HEK293 (cell line): ENCODE data around the gene CTNNA2.

Experiments used
- CTCF ChIA-PET: fragments of 350-600 bp; formaldehyde crosslinking; extraction: SDS; loops from one replicate; lab custom pipeline; 2021; ENCODE audit warnings: antibody characterized with exemption; lab: Yijun Ruan, JAX
- POLR2A ChIA-PET: fragments of 300-600 bp; formaldehyde crosslinking; extraction: SDS; loops from one replicate; lab custom pipeline; 2020; ENCODE audit warnings: antibody characterized with exemption, inconsistent platforms; lab: Yijun Ruan, JAX
- H3K27ac ChIP-seq: fragments of 200-500 bp; sonication (Bioruptor generic); 2 replicates; pipeline ENCODE4 v1.5.1; 2014; ENCODE audit warnings: low read depth, low read length, control low read depth, inconsistent platforms; ENCODE audit errors: extremely low read depth
- H3K36me3 ChIP-seq, 2 experiments: fragments of 200-500 bp in 1 of 2; sonication (Bioruptor generic) in 1 of 2; 1 replicate in 1 of 2; 2 replicates in 1 of 2; pipeline ENCODE4 v1.5.1; 2014 to 2017; ENCODE audit warnings: inconsistent platforms in 2 of 2, low read length in 2 of 2; ENCODE audit not compliant: control insufficient read depth in 2 of 2, insufficient read depth in 1 of 2
- H3K4me1 ChIP-seq: fragments of 200-500 bp; sonication (Bioruptor generic); 2 replicates; pipeline ENCODE4 v1.5.1; 2014; ENCODE audit warnings: mild to moderate bottlenecking, low read length, inconsistent platforms; ENCODE audit not compliant: control insufficient read depth, insufficient read depth
- H3K4me3 ChIP-seq: 2 replicates; pipeline ENCODE4 v1.5.1; 2011; ENCODE audit warnings: low read depth, mild to moderate bottlenecking, control low read depth, low read length, moderate library complexity
- H3K9me3 ChIP-seq: fragments of 200-500 bp; sonication (Bioruptor generic); 2 replicates; pipeline ENCODE4 v1.5.1; 2014; ENCODE audit warnings: low read depth, low read length, inconsistent platforms; ENCODE audit not compliant: control insufficient read depth, insufficient read depth
- FEZF1 ChIP-seq: fragments of 450-650 bp; formaldehyde crosslinking; IDR thresholded peaks from 2 replicates; pipeline ENCODE4 v1.5.1; 2016; ENCODE audit warnings: missing biosample characterization, missing genetic modification characterization
- GLI2 ChIP-seq: fragments of 450-650 bp; formaldehyde crosslinking; IDR thresholded peaks from 2 replicates; pipeline ENCODE4; 2017; ENCODE audit warnings: missing biosample characterization, missing genetic modification characterization, low read depth, borderline replicate concordance
- HOXA7 ChIP-seq: sonication (generic); formaldehyde crosslinking; IDR thresholded peaks from 2 replicates; pipeline ENCODE4 v1.8.1; 2022; ENCODE audit warnings: missing genetic modification reagents, borderline replicate concordance
- SCRT2 ChIP-seq: fragments of 450-650 bp; formaldehyde crosslinking; IDR thresholded peaks from 2 replicates; pipeline ENCODE4 v1.5.1; 2016; ENCODE audit warnings: missing biosample characterization, missing genetic modification characterization
- ZNF140 ChIP-seq: fragments of 450-650 bp; formaldehyde crosslinking; IDR thresholded peaks from 2 replicates; pipeline ENCODE4 v1.5.1; 2016; ENCODE audit warnings: missing biosample characterization, missing genetic modification characterization
- ZNF341 ChIP-seq: fragments of 450-650 bp; formaldehyde crosslinking; IDR thresholded peaks from 2 replicates; pipeline ENCODE4; 2016; ENCODE audit warnings: low read depth, missing biosample characterization, missing genetic modification characterization
- ZNF37A ChIP-seq: fragments of 450-650 bp; IDR thresholded peaks from 2 replicates; pipeline ENCODE4 v1.5.1; 2018; ENCODE audit warnings: missing biosample characterization, missing genetic modification characterization
- ZNF585B ChIP-seq: fragments of 450-650 bp; formaldehyde crosslinking; IDR thresholded peaks from 2 replicates; pipeline ENCODE4 v1.5.1; 2016; ENCODE audit warnings: missing biosample characterization, missing genetic modification characterization
- ZNF621 ChIP-seq: fragments of 450-650 bp; formaldehyde crosslinking; IDR thresholded peaks from 2 replicates; pipeline ENCODE4 v1.5.1; 2017; ENCODE audit warnings: missing biosample characterization, missing genetic modification characterization
- ZNF768 ChIP-seq: fragments of 450-650 bp; formaldehyde crosslinking; IDR thresholded peaks from 2 replicates; pipeline ENCODE4 v1.5.1; 2018; ENCODE audit warnings: missing biosample characterization, mild to moderate bottlenecking, missing genetic modification characterization
- ZXDB ChIP-seq: fragments of 450-650 bp; formaldehyde crosslinking; IDR thresholded peaks from 2 replicates; pipeline ENCODE4 v1.5.1; 2016; ENCODE audit warnings: missing biosample characterization, missing genetic modification characterization
- TF ChIP-seq, protein P1 (sequence below): fragments of 450-650 bp; IDR thresholded peaks from 2 replicates; pipeline ENCODE4 v1.5.1; 2018; ENCODE audit warnings: missing biosample characterization, missing genetic modification characterization
- TF ChIP-seq, protein P2 (sequence below): fragments of 450-650 bp; formaldehyde crosslinking; IDR thresholded peaks from 2 replicates; pipeline ENCODE4 v1.5.1; 2016; ENCODE audit warnings: missing biosample characterization, missing genetic modification characterization
- TF ChIP-seq, protein P3 (sequence below): fragments of 450-650 bp; formaldehyde crosslinking; IDR thresholded peaks from 2 replicates; pipeline ENCODE4 v1.5.1; 2016; ENCODE audit warnings: missing biosample characterization, missing genetic modification characterization
- TF ChIP-seq, protein P4 (sequence below): fragments of 450-650 bp; formaldehyde crosslinking; IDR thresholded peaks from 2 replicates; pipeline ENCODE4 v1.5.1; 2016; ENCODE audit warnings: missing biosample characterization, missing genetic modification characterization
- TF ChIP-seq, protein P5 (sequence below): fragments of 450-650 bp; formaldehyde crosslinking; IDR thresholded peaks from 2 replicates; pipeline ENCODE4 v1.5.0; 2017; ENCODE audit warnings: missing biosample characterization, missing genetic modification characterization, borderline replicate concordance
- TF ChIP-seq, protein P6 (sequence below): fragments of 450-650 bp; formaldehyde crosslinking; IDR thresholded peaks from 2 replicates; pipeline ENCODE4 v1.5.1; 2016; ENCODE audit warnings: missing biosample characterization, missing genetic modification characterization

CTNNA2 gene

DNA sequence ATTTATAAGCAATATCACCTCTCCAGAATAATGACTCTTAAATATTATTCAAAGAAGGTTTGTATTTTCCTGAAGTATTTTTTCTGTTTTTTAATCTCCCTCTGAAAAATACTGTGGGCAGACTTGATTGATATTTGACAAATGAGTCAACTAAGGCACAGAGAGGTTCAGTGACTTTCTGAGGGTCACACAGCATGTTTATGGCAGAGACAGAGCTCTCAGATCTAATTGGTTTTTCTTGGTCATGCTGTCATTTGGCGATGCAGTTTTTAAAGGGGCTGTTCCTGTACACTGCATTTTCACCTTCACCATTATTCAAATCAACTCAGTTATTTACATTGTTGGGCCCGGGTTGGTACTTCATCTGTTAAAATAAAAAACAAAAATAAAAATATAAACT, 527.4 kb downstream of the CTNNA2 start:
- CTCF ChIA-PET: no interaction called here
- H3K27ac ChIP-seq: no peak overlapping the region
- no peaks in the 10 kb centered on the region for H3K4me1 ChIP-seq
- H3K36me3 ChIP-seq: no peaks in the 10 kb centered on the region
- H3K9me3 ChIP-seq: no peaks in the 10 kb centered on the region
- TF ChIP-seq SCRT2 (tag by site-specific recombination) (no peak), ZNF768 (tag by site-specific recombination) (no peak), ZNF621 (tag by site-specific recombination) (no peak), ZNF341 (tag by site-specific recombination) (no peak), ZNF37A (tag by site-specific recombination) (no peak), HOXA7 (CRISPR knock-in tag) (no peak), GLI2 (tag by site-specific recombination) (no peak), ZNF140 (tag by site-specific recombination) (no peak), FEZF1 (tag by site-specific recombination) (no peak), ZXDB (tag by site-specific recombination) (no peak), ZNF585B (tag by site-specific recombination) (no peak)
- TF ChIP-seq, protein P1, sequence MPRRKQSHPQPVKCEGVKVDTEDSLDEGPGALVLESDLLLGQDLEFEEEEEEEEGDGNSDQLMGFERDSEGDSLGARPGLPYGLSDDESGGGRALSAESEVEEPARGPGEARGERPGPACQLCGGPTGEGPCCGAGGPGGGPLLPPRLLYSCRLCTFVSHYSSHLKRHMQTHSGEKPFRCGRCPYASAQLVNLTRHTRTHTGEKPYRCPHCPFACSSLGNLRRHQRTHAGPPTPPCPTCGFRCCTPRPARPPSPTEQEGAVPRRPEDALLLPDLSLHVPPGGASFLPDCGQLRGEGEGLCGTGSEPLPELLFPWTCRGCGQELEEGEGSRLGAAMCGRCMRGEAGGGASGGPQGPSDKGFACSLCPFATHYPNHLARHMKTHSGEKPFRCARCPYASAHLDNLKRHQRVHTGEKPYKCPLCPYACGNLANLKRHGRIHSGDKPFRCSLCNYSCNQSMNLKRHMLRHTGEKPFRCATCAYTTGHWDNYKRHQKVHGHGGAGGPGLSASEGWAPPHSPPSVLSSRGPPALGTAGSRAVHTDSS (tag by site-specific recombination): no peak
- TF ChIP-seq, protein P2, sequence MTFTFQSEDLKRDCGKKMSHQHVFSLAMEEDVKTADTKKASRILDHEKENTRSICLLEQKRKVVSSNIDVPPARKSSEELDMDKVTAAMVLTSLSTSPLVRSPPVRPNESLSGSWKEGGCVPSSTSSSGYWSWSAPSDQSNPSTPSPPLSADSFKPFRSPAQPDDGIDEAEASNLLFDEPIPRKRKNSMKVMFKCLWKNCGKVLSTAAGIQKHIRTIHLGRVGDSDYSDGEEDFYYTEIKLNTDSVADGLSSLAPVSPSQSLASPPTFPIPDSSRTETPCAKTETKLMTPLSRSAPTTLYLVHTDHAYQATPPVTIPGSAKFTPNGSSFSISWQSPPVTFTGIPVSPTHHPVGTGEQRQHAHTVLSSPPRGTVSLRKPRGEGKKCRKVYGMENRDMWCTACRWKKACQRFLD (tag by site-specific recombination): no peak
- TF ChIP-seq, protein P3, sequence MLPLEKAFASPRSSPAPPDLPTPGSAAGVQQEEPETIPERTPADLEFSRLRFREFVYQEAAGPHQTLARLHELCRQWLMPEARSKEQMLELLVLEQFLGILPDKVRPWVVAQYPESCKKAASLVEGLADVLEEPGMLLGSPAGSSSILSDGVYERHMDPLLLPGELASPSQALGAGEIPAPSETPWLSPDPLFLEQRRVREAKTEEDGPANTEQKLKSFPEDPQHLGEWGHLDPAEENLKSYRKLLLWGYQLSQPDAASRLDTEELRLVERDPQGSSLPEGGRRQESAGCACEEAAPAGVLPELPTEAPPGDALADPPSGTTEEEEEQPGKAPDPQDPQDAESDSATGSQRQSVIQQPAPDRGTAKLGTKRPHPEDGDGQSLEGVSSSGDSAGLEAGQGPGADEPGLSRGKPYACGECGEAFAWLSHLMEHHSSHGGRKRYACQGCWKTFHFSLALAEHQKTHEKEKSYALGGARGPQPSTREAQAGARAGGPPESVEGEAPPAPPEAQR (tag by site-specific recombination): no peak
- TF ChIP-seq, protein P4, sequence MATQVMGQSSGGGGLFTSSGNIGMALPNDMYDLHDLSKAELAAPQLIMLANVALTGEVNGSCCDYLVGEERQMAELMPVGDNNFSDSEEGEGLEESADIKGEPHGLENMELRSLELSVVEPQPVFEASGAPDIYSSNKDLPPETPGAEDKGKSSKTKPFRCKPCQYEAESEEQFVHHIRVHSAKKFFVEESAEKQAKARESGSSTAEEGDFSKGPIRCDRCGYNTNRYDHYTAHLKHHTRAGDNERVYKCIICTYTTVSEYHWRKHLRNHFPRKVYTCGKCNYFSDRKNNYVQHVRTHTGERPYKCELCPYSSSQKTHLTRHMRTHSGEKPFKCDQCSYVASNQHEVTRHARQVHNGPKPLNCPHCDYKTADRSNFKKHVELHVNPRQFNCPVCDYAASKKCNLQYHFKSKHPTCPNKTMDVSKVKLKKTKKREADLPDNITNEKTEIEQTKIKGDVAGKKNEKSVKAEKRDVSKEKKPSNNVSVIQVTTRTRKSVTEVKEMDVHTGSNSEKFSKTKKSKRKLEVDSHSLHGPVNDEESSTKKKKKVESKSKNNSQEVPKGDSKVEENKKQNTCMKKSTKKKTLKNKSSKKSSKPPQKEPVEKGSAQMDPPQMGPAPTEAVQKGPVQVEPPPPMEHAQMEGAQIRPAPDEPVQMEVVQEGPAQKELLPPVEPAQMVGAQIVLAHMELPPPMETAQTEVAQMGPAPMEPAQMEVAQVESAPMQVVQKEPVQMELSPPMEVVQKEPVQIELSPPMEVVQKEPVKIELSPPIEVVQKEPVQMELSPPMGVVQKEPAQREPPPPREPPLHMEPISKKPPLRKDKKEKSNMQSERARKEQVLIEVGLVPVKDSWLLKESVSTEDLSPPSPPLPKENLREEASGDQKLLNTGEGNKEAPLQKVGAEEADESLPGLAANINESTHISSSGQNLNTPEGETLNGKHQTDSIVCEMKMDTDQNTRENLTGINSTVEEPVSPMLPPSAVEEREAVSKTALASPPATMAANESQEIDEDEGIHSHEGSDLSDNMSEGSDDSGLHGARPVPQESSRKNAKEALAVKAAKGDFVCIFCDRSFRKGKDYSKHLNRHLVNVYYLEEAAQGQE (tag by site-specific recombination): no peak
- TF ChIP-seq, protein P5, sequence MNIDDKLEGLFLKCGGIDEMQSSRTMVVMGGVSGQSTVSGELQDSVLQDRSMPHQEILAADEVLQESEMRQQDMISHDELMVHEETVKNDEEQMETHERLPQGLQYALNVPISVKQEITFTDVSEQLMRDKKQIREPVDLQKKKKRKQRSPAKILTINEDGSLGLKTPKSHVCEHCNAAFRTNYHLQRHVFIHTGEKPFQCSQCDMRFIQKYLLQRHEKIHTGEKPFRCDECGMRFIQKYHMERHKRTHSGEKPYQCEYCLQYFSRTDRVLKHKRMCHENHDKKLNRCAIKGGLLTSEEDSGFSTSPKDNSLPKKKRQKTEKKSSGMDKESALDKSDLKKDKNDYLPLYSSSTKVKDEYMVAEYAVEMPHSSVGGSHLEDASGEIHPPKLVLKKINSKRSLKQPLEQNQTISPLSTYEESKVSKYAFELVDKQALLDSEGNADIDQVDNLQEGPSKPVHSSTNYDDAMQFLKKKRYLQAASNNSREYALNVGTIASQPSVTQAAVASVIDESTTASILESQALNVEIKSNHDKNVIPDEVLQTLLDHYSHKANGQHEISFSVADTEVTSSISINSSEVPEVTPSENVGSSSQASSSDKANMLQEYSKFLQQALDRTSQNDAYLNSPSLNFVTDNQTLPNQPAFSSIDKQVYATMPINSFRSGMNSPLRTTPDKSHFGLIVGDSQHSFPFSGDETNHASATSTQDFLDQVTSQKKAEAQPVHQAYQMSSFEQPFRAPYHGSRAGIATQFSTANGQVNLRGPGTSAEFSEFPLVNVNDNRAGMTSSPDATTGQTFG (tag by site-specific recombination): no peak
- TF ChIP-seq, protein P6, sequence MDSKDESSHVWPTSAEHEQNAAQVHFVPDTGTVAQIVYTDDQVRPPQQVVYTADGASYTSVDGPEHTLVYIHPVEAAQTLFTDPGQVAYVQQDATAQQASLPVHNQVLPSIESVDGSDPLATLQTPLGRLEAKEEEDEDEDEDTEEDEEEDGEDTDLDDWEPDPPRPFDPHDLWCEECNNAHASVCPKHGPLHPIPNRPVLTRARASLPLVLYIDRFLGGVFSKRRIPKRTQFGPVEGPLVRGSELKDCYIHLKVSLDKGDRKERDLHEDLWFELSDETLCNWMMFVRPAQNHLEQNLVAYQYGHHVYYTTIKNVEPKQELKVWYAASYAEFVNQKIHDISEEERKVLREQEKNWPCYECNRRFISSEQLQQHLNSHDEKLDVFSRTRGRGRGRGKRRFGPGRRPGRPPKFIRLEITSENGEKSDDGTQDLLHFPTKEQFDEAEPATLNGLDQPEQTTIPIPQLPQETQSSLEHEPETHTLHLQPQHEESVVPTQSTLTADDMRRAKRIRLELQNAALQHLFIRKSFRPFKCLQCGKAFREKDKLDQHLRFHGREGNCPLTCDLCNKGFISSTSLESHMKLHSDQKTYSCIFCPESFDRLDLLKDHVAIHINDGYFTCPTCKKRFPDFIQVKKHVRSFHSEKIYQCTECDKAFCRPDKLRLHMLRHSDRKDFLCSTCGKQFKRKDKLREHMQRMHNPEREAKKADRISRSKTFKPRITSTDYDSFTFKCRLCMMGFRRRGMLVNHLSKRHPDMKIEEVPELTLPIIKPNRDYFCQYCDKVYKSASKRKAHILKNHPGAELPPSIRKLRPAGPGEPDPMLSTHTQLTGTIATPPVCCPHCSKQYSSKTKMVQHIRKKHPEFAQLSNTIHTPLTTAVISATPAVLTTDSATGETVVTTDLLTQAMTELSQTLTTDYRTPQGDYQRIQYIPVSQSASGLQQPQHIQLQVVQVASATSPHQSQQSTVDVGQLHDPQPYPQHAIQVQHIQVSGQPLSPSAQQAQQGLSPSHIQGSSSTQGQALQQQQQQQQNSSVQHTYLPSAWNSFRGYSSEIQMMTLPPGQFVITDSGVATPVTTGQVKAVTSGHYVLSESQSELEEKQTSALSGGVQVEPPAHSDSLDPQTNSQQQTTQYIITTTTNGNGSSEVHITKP: no peak
- POLR2A ChIA-PET: no interaction called here
- H3K4me3 ChIP-seq: no peak overlapping the region
